Left ventricle myocardium inferior (tissue), 1 donor: Measurements from ENCODE around the gene ASB11. TPM values are rescaled to one million over a fixed set of nuclear protein-coding genes. Genes with fewer than 3 reads are reported as not detected.

ENCODE experiments used
- DNase-seq: peaks from one replicate; pipeline ENCODE4 v3.0.0-alpha.2; 2020
- H3K27ac ChIP-seq: fragments of 200-600 bp; replicated peaks from 2 replicates; pipeline ENCODE4 v1.8.0; 2021
- H3K27me3 ChIP-seq: fragments of 200-600 bp; 2 replicates; pipeline ENCODE4 v1.8.0; 2021; ENCODE audit warnings: low read depth
- H3K36me3 ChIP-seq: fragments of 200-600 bp; 2 replicates; pipeline ENCODE4 v1.8.0; 2021
- H3K4me1 ChIP-seq: fragments of 200-600 bp; 2 replicates; pipeline ENCODE4 v1.8.0; 2021
- H3K4me3 ChIP-seq: fragments of 200-600 bp; 2 replicates; pipeline ENCODE4 v1.8.0; 2021; ENCODE audit warnings: mild to moderate bottlenecking, moderate library complexity
- H3K9me3 ChIP-seq: fragments of 200-600 bp; replicated peaks from 2 replicates; pipeline ENCODE4 v1.8.0; 2021
- intact Hi-C: fragments of 100-400 bp; cut with micrococcal nuclease; formaldehyde crosslinking; loops from one replicate; pipeline ENCODE4 v1.11.0; 2022
- total RNA-seq: library from RNA; stranded (reverse); fragmentation: NEBNext Ultra II Directional; extraction: Animal tissue kit (Norgen Biotek cat#: 25700); gene quantifications from one replicate; pipeline ENCODE4 v1.2.1, GENCODE V29; 2021
- TF ChIP-seq, protein P1 (sequence below): fragments of 200-600 bp; IDR thresholded peaks from 2 replicates; pipeline ENCODE4 v1.8.0; 2021; ENCODE audit warnings: antibody characterized with exemption, mild to moderate bottlenecking, borderline replicate concordance
- donor health status: DM: no; HTN: yes; CAD: no; lungs with severe emphysema.

ASB11 gene
- total RNA-seq, 1 donor from 2014 or later: 116 TPM

GRCh38 chrX:15336023-15336413, 20.6 kb upstream of the ASB11 start:
- Histone ChIP-seq H3K4me3 (peak overlapping the region; percentile 85), H3K4me1 (peaks cover 23% of the 10 kb centered on the region), H3K27ac (peak overlapping the region; percentile 90), H3K9me3 (no peaks in the 10 kb centered on the region), H3K36me3 (peaks cover 7% of the 10 kb centered on the region), H3K27me3 (no peaks in the 10 kb centered on the region)
- TF ChIP-seq, protein P1, sequence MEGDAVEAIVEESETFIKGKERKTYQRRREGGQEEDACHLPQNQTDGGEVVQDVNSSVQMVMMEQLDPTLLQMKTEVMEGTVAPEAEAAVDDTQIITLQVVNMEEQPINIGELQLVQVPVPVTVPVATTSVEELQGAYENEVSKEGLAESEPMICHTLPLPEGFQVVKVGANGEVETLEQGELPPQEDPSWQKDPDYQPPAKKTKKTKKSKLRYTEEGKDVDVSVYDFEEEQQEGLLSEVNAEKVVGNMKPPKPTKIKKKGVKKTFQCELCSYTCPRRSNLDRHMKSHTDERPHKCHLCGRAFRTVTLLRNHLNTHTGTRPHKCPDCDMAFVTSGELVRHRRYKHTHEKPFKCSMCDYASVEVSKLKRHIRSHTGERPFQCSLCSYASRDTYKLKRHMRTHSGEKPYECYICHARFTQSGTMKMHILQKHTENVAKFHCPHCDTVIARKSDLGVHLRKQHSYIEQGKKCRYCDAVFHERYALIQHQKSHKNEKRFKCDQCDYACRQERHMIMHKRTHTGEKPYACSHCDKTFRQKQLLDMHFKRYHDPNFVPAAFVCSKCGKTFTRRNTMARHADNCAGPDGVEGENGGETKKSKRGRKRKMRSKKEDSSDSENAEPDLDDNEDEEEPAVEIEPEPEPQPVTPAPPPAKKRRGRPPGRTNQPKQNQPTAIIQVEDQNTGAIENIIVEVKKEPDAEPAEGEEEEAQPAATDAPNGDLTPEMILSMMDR: no peak
- intact Hi-C loops: no loop called here
- no peak for DNase-seq

DNA sequence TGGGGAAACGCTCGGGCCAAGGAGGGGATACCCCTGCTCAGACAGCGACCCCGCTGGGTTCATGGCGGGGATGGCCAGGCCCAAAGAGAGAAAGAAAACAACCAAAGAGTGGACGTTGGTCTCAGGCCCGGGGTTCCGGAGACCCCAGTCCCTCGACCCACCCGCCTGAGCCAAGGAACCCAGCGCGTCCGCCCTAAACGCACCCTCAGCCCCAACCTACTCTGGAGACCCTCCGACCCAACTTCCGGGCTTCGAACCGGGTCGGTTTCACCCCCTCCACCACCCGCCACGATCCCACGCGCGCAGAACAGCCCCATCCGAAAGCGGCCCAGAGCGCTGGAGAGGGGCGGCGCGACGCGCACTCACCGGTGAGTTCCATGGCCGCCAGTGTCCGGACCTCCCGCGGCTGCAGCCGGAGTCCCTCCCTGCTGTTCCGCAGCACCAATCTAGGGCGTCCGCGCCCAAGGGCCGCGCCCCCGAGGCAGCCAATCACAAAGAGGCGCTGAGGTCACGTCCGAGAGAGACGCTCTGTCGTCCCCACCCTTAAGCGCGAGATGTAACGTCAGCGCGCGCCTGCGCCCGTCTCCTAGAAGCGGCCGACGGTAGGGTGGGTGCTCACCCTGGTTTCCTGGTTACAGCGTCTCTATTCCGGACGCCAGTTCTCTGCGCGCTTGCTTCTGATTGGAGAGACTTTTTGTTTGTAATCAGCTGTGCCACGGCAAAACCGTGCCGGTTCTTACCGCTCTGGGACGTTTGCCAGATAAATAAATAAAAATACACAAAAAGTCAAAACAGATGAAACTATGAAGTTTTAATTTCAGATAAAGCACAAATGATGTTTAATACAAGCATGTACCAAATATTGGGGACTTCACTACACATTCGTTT, 19.9 kb upstream of the ASB11 start, which contains the start of gene PIGA:
Gene PIGA, minus strand, starts transcription at position 389 of the 888 bp plus-strand sequence. CDS start 3,593 bp downstream, outside the sequence.
- H3K9me3 ChIP-seq: no peaks in the 10 kb centered on the region
- H3K27me3 ChIP-seq: no peaks in the 10 kb centered on the region
- peak; percentile 94 for DNase-seq
- peaks cover 23% of the 10 kb centered on the region for H3K4me1 ChIP-seq
- H3K27ac ChIP-seq: peak within 1 kb of the TSS; percentile 90
- TF ChIP-seq, protein P1: no peak
- H3K4me3 ChIP-seq: peak within 1 kb of the TSS; percentile 85
- H3K36me3 ChIP-seq: peaks cover 7% of the 10 kb centered on the region
- intact Hi-C loops: no loop called here

DNA sequence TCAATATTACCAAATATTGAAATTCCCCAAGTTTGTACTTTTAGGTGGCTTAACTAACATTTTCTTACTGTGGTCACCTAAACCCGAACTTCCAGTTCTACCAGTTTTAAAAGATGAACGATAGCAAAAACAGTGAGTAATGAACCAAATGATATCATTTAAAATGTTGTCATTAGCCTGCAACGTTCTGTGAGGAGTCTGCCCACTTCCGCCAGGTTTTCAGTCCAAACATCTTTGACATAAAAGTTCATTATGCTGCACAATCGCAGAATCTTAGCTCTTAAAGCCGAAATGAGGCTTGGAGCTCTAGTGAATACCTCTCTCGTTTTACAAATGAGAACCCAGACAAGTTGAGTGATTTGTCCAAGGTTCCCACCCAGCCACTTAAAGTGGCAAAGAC, 19.1 kb upstream of the ASB11 start:
- Histone ChIP-seq H3K4me1 (peaks cover 23% of the 10 kb centered on the region), H3K4me3 (peak overlapping the region; percentile 85), H3K27me3 (no peaks in the 10 kb centered on the region), H3K36me3 (peaks cover 7% of the 10 kb centered on the region), H3K27ac (peak overlapping the region; percentile 90), H3K9me3 (no peaks in the 10 kb centered on the region)
- TF ChIP-seq, protein P1: no peak
- intact Hi-C loops: no loop called here
- DNase-seq: no peak

DNA sequence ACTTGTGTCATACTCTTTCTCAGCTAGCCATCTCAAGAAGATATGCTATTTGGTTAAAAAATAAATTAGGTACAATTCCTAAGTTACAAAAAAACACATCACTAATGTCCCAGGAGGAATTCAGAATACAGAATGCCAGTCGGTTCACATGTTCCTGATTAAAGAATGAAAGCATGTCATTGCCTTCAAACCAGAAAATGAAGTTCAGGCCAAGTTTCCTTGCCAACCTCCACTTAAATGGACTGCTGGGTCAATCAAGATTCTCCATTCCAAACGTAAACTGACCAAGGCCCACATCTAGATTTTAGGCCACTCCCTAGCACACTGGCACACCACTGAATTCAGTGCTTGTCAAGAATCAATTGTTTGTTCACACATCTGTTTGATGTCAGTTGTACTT, 13.4 kb upstream of the ASB11 start:
- peak overlapping the region; percentile 51 for H3K27ac ChIP-seq
- TF ChIP-seq, protein P1: no peak
- intact Hi-C loops: no loop called here
- peaks cover 19% of the 10 kb centered on the region for H3K36me3 ChIP-seq
- no peak for DNase-seq
- H3K4me3 ChIP-seq: no peak overlapping the region
- no peaks in the 10 kb centered on the region for H3K27me3 ChIP-seq
- peaks cover 6% of the 10 kb centered on the region for H3K4me1 ChIP-seq
- no peaks in the 10 kb centered on the region for H3K9me3 ChIP-seq

DNA sequence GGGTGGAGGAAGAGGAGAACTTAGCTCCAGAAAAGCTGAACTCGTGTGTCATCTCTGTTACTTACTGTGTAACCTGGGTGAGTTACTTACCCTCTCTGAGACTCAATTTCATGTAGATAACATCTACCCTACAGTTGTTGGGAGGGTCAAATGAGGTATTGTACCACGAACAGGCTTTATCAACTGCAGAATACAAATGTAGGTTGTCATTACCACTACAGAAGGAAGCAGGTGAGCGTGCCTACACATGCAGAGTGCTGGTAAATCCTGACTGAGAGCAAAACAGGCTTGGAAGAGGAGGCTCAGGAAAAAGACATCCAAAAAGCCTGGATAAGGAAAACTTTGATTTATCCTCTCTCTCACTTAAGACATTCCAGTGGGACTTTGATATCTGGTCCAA, 12.7 kb upstream of the ASB11 start:
- Histone ChIP-seq H3K4me1 (peaks cover 5% of the 10 kb centered on the region), H3K4me3 (no peak overlapping the region), H3K27me3 (no peaks in the 10 kb centered on the region), H3K27ac (peak overlapping the region; percentile 51), H3K9me3 (no peaks in the 10 kb centered on the region), H3K36me3 (peaks cover 22% of the 10 kb centered on the region)
- DNase-seq: no peak
- TF ChIP-seq, protein P1: no peak
- intact Hi-C loops: no loop called here
